Caco-2 (cell line): ENCODE data around the gene RHBG. TPM values are rescaled to one million over a fixed set of nuclear protein-coding genes. Genes with fewer than 3 reads are reported as not detected.

Experiments
- BruUV-seq: library from RNA; stranded (reverse); fragments of 400-500 nt; replicated peaks from 2 replicates; lab custom pipeline; 2021; lab: Mats Ljungman, UMichigan
- CTCF ChIA-PET: fragments of 300-600 bp; sonication (Branson Sonifier 250); formaldehyde crosslinking; loops from one replicate; lab custom pipeline; 2022; ENCODE audit warnings: antibody characterized with exemption; lab: Charles Lee
- POLR2A ChIA-PET: fragments of 300-600 bp; sonication (Branson Sonifier 250); formaldehyde crosslinking; loops from one replicate; lab custom pipeline; 2022; ENCODE audit warnings: antibody characterized with exemption; lab: Charles Lee
- DNase-seq, 2 experiments: peaks; one replicate each; pipeline versions ENCODE4 v3.0.0 to v3.0.0-alpha.2; 2020 to 2022
- H3K27me3 ChIP-seq: replicated peaks from 2 replicates; pipeline ENCODE4 v1.6.0; 2011; ENCODE audit warnings: low read length; ENCODE audit not compliant: control insufficient read depth, insufficient read depth
- H3K36me3 ChIP-seq: 2 replicates; pipeline ENCODE4 v1.5.1; 2011; ENCODE audit warnings: low read length; ENCODE audit not compliant: control insufficient read depth, insufficient read depth
- H3K4me1 ChIP-seq: fragments of 250-450 bp; sonication (Bioruptor Pico); 2 replicates; pipeline ENCODE4 v1.5.1; 2020; ENCODE audit warnings: mild to moderate bottlenecking
- H3K4me3 ChIP-seq: 2 replicates; pipeline ENCODE4 v1.5.1; 2011; ENCODE audit warnings: low read depth, mild to moderate bottlenecking, control low read depth, low read length
- H3K9me3 ChIP-seq: fragments of 250-450 bp; sonication (Bioruptor Pico); 2 replicates; pipeline ENCODE4 v1.5.1; 2020; ENCODE audit warnings: mild to moderate bottlenecking, moderate library complexity
- H3K27ac Mint-ChIP-seq: one replicate; pipeline ENCODE4 v1.8.0; 2022; ENCODE audit warnings: mixed read lengths; ENCODE audit not compliant: unreplicated experiment
- H3K27me3 Mint-ChIP-seq: one replicate; pipeline ENCODE4 v1.8.0; 2022; ENCODE audit warnings: mixed read lengths; ENCODE audit not compliant: insufficient read depth, unreplicated experiment
- H3K36me3 Mint-ChIP-seq: one replicate; pipeline ENCODE4 v1.8.0; 2022; ENCODE audit warnings: mild to moderate bottlenecking, mixed read lengths; ENCODE audit not compliant: insufficient read depth, unreplicated experiment
- H3K4me1 Mint-ChIP-seq: one replicate; pipeline ENCODE4 v1.8.0; 2022; ENCODE audit warnings: low read depth, mixed read lengths; ENCODE audit not compliant: unreplicated experiment
- H3K4me3 Mint-ChIP-seq: one replicate; pipeline ENCODE4 v1.8.0; 2022; ENCODE audit warnings: mild to moderate bottlenecking, moderate library complexity, mixed read lengths; ENCODE audit not compliant: unreplicated experiment
- H3K9me3 Mint-ChIP-seq: one replicate; pipeline ENCODE4 v1.8.0; 2022; ENCODE audit warnings: mixed read lengths; ENCODE audit not compliant: unreplicated experiment
- intact Hi-C: fragments of 100-400 bp; cut with micrococcal nuclease; formaldehyde crosslinking; loops from one replicate; pipeline ENCODE4 v1.10.0; 2022; ENCODE audit not compliant: unreplicated experiment
- total RNA-seq: library from RNA; stranded (reverse); gene quantifications from 2 replicates; pipeline ENCODE4 v1.2.3, GENCODE V29; 2022
- TF ChIP-seq, protein P1 (sequence below), 2 experiments: fragments of 200-600 bp in 1 of 2; IDR thresholded peaks; 1 replicate in 1 of 2; 2 replicates in 1 of 2; pipeline versions ENCODE4 v1.5.1 to v1.8.0; 2011 to 2022; ENCODE audit warnings: antibody characterized with exemption in 1 of 2, control low read depth in 1 of 2, inconsistent platforms in 1 of 2, low read depth in 1 of 2, low read length in 1 of 2, mild to moderate bottlenecking in 1 of 2, moderate library complexity in 1 of 2; ENCODE audit not compliant: insufficient read depth in 1 of 2, severe bottlenecking in 1 of 2, unreplicated experiment in 1 of 2

RHBG gene
- total RNA-seq, 1 experiment from 2014 or later = 6.5 TPM

DNA sequence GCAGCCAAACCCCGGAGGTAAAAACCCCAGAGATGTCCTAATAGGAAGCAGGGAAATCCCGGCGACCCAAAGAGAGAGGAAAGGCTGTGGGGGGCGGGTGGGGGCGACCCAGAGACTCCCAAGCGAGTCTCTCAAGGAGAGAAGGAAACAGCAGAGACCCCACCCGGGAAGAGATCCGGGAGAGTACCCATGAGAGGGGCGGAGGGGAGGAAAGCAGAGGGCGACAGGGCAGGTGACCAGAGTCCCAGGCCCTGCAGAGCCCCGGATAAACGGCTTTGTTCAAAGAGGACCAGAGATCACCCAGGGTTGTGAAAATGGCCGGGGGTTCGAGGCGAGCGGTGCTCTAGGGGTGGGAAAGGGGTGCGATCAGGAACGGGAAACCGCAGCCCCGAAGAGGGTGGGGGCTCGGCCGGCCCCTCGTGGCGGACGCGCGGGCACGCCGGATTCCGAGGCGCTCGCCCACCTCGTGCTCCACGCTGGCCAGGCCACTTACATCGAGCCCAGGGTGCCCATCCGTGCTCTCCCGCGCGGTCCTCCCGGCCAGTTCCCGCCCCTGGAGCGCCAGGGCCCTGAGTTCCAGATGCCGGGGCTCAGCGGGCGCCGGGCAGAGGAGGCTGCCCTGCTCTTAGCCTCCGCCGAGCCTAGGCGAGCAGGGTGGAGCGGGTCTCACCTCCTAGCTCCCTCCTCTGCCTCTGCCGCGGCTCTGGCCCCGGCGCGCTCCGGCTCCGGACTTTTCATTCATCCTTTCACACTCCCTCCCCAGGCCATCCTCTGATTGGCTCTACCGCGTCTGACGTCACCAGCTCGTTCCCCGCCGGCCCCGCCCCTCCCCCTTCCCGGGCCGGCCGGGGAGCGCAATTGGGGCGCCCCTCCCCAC lies 52.3 kb downstream of the RHBG start:
- intact Hi-C loops = loop anchor here (2.0 kb wide), 2 partner anchors 36 to 46 kb away; no protein-coding TSS in a partner anchor
- TF ChIP-seq, protein P1, sequence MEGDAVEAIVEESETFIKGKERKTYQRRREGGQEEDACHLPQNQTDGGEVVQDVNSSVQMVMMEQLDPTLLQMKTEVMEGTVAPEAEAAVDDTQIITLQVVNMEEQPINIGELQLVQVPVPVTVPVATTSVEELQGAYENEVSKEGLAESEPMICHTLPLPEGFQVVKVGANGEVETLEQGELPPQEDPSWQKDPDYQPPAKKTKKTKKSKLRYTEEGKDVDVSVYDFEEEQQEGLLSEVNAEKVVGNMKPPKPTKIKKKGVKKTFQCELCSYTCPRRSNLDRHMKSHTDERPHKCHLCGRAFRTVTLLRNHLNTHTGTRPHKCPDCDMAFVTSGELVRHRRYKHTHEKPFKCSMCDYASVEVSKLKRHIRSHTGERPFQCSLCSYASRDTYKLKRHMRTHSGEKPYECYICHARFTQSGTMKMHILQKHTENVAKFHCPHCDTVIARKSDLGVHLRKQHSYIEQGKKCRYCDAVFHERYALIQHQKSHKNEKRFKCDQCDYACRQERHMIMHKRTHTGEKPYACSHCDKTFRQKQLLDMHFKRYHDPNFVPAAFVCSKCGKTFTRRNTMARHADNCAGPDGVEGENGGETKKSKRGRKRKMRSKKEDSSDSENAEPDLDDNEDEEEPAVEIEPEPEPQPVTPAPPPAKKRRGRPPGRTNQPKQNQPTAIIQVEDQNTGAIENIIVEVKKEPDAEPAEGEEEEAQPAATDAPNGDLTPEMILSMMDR (IDR thresholded peaks at IDR 0.05; ENCODE audit: insufficient read depth in 1 of 2, low read depth in 1 of 2, low read length in 1 of 2, severe bottlenecking in 1 of 2, unreplicated experiment in 1 of 2) = no peak
- ChIA-PET POLR2A (interaction anchor here (0.6 to 1.1 kb wide), 6 partner anchors 17 to 79 kb away, joined by 3 to 6 read pairs (median 4); partner anchors contain the start of gene MEF2D), CTCF (interaction anchor here (0.6 to 1.8 kb wide), 5 partner anchors 24 to 44 kb away, joined by 3 to 43 read pairs (median 4); no protein-coding TSS in a partner anchor)
- Histone ChIP-seq H3K4me3 (peak overlapping the region; percentile 47), H3K36me3 (no peaks in the 10 kb centered on the region), H3K27me3 (no peaks in the 10 kb centered on the region; the same call in 1 of the 2 replicates), H3K4me1 (peaks cover 41% of the 10 kb centered on the region), H3K9me3 (no peaks in the 10 kb centered on the region)
- Mint-ChIP-seq H3K27me3 (peaks cover 11% of the 10 kb centered on the region), H3K4me1 (peaks cover 16% of the 10 kb centered on the region), H3K4me3 (peak overlapping the region; percentile 80), H3K27ac (peak overlapping the region; percentile 76), H3K9me3 (no peaks in the 10 kb centered on the region), H3K36me3 (peaks cover 12% of the 10 kb centered on the region)
- DNase-seq = peak; percentile 91 to 93
- no TSS peak for BruUV-seq

DNA sequence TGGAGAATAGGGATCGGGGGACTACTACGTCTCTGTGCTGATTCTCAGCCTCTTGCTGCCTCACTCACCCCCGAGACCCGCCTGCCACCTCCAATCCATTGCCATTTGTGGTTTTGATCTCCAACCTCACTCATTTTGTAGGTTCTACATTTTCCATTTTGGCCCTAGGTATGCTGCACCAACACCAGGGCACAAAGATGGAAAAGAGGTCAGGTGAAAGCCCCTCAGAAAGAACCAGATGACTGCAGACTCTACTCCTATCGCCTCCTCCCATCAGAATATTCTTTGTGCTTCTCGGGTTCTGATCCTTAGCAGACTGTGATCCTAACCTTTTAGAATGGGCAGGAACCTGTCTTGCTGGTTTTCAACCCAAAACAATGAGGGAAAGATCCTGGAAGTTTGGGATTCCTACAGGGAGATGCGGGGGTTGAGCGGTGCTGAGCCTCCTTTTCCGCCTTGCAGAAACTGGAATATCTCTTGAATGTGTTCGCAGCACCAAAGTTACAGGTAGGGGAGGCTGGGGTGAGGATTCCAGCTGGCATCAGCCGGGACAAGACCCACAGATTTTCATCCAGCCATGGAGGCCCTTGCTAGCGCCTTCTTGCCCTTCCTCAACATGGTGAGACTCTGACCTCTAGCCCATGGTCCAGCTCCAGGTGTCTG lies 53.1 kb downstream of the RHBG start:
- Mint-ChIP-seq H3K36me3 (peaks cover 12% of the 10 kb centered on the region), H3K27me3 (peaks cover 14% of the 10 kb centered on the region), H3K9me3 (no peaks in the 10 kb centered on the region), H3K4me3 (peak overlapping the region; percentile 80), H3K4me1 (peaks cover 10% of the 10 kb centered on the region), H3K27ac (peak overlapping the region; percentile 76)
- CTCF ChIA-PET = interaction anchor here (0.6 to 1.8 kb wide), 5 partner anchors 24 to 43 kb away, joined by 3 to 43 read pairs (median 6); no protein-coding TSS in a partner anchor
- POLR2A ChIA-PET = interaction anchor here (0.6 to 1.1 kb wide), 5 partner anchors 18 to 79 kb away, joined by 3 to 6 read pairs (median 3); partner anchors contain the start of gene MEF2D
- DNase-seq = no peak
- Histone ChIP-seq H3K36me3 (no peaks in the 10 kb centered on the region), H3K27me3 (no peaks in the 10 kb centered on the region; the same call in 1 of the 2 replicates), H3K4me1 (peaks cover 36% of the 10 kb centered on the region), H3K4me3 (peak overlapping the region; percentile 47), H3K9me3 (no peaks in the 10 kb centered on the region)
- no TSS peak for BruUV-seq
- intact Hi-C loops = loop anchor here (2.0 kb wide), 2 partner anchors 37 to 47 kb away; no protein-coding TSS in a partner anchor
- TF ChIP-seq, protein P1 (IDR thresholded peaks at IDR 0.05; ENCODE audit: insufficient read depth in 1 of 2, low read depth in 1 of 2, low read length in 1 of 2, severe bottlenecking in 1 of 2, unreplicated experiment in 1 of 2) = no peak

DNA sequence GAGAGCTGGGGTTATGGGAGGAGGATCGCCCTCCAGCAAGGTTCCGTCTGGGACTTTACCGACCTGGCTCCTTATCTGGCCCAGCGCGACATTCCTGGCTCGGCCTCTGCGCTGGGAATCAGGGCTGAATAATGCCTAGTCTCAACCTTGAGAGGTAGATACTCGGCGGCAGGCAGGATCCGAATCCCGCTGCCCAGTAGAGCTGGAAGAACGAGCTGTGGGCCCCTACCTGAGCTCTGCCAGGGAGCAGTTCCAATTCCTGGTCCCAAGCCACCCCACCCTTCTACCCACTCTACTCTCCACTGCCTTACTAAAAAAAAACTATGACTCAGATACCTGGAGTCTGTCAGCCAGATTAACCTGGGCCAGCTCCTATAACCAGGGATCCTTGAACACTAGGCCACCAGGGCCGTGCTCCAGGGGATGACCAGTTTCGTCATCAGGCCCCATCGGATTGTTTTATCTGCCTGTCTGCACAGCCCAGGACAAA lies 53.6 kb downstream of the RHBG start:
- H3K4me3 ChIP-seq = no peak overlapping the region

More for the DNA sequence above, 53.6 kb downstream of the RHBG start:
- peaks cover 12% of the 10 kb centered on the region for H3K36me3 Mint-ChIP-seq
- peak overlapping the region; percentile 80 for H3K4me3 Mint-ChIP-seq
- POLR2A ChIA-PET = no interaction called here
- H3K27me3 Mint-ChIP-seq = peaks cover 20% of the 10 kb centered on the region
- CTCF ChIA-PET = interaction anchor here (1.6 to 1.8 kb wide), 2 partner anchors 23 to 37 kb away, joined by 6 to 17 read pairs; no protein-coding TSS in a partner anchor
- H3K36me3 ChIP-seq = no peaks in the 10 kb centered on the region
- H3K4me1 ChIP-seq = peaks cover 30% of the 10 kb centered on the region
- no peak overlapping the region for H3K27ac Mint-ChIP-seq
- no peaks in the 10 kb centered on the region; the same call in 1 of the 2 replicates for H3K27me3 ChIP-seq
- H3K9me3 ChIP-seq = no peaks in the 10 kb centered on the region
- intact Hi-C loops = no loop called here
- DNase-seq = peak; percentile 34 to 66
- H3K4me1 Mint-ChIP-seq = peaks cover 6% of the 10 kb centered on the region
- TF ChIP-seq, protein P1 (IDR thresholded peaks at IDR 0.05; ENCODE audit: insufficient read depth in 1 of 2, low read depth in 1 of 2, low read length in 1 of 2, severe bottlenecking in 1 of 2, unreplicated experiment in 1 of 2) = no peak
- no TSS peak for BruUV-seq
- H3K9me3 Mint-ChIP-seq = no peaks in the 10 kb centered on the region
